Osteoblast (primary cell): ENCODE measurements around the gene VPS26B. TPM values are rescaled to one million over a fixed set of nuclear protein-coding genes. Genes with fewer than 3 reads are reported as not detected.
A peak's percentile ranks its signal among the peaks of the same experiment; 100 is the strongest.

ENCODE experiments used
- DNase-seq: peaks from one replicate; pipeline ENCODE4 v3.0.0; 2011; ENCODE audit warnings: low spot score, mixed read lengths; ENCODE audit not compliant: insufficient read length; ENCODE audit errors: missing footprints
- H2AFZ ChIP-seq: 2 replicates; pipeline ENCODE4 v1.6.0; 2011; ENCODE audit warnings: mild to moderate bottlenecking, low read length
- H3K27ac ChIP-seq: 2 replicates; pipeline ENCODE4 v1.5.1; 2011; ENCODE audit warnings: mild to moderate bottlenecking, low read depth, low read length, moderate library complexity
- H3K27me3 ChIP-seq: 2 replicates; pipeline ENCODE4 v1.6.0; 2012; ENCODE audit warnings: mild to moderate bottlenecking, control low read depth, inconsistent platforms, low read length, moderate library complexity; ENCODE audit not compliant: insufficient read depth
- H3K36me3 ChIP-seq: 2 replicates; pipeline ENCODE4 v1.5.1; 2011; ENCODE audit warnings: mild to moderate bottlenecking, low read length, control low read depth, moderate library complexity; ENCODE audit not compliant: insufficient read depth
- H3K4me1 ChIP-seq: 2 replicates; pipeline ENCODE4 v1.5.1; 2011; ENCODE audit warnings: mild to moderate bottlenecking, low read length, control low read depth, moderate library complexity; ENCODE audit not compliant: insufficient read depth
- H3K4me2 ChIP-seq: 2 replicates; pipeline ENCODE4 v1.6.0; 2011; ENCODE audit warnings: mild to moderate bottlenecking, low read length; ENCODE audit not compliant: insufficient read depth
- H3K4me3 ChIP-seq: fragments of 200-600 bp; sonication (generic); 3 replicates; pipeline ENCODE4 v1.5.1; 2012; ENCODE audit warnings: mild to moderate bottlenecking, low read length, inconsistent platforms; ENCODE audit not compliant: insufficient read depth
- H3K79me2 ChIP-seq: 2 replicates; pipeline ENCODE4 v1.6.0; 2012; ENCODE audit warnings: mild to moderate bottlenecking, low read length, control low read depth, inconsistent platforms; ENCODE audit not compliant: insufficient read depth
- H3K9me3 ChIP-seq: 2 replicates; pipeline ENCODE4 v1.5.1; 2011; ENCODE audit warnings: low read depth, low read length, control low read depth
- H4K20me1 ChIP-seq: 2 replicates; pipeline ENCODE4 v1.6.0; 2012; ENCODE audit warnings: mild to moderate bottlenecking, low read length, control low read depth; ENCODE audit not compliant: insufficient read depth
- total RNA-seq: library from RNA; depleted of rRNA; stranded (reverse); fragments of >200 nt; gene quantifications from 2 replicates; pipeline ENCODE4 v1.2.3, GENCODE V29; 2012
- TF ChIP-seq, protein P1 (sequence below): IDR thresholded peaks from 2 replicates; pipeline ENCODE4 v1.5.1; 2011; ENCODE audit warnings: mild to moderate bottlenecking, low read depth, low read length, moderate library complexity; ENCODE audit errors: extremely low read depth

The VPS26B gene
- total RNA-seq, 1 donor = 54.3 TPM

DNA sequence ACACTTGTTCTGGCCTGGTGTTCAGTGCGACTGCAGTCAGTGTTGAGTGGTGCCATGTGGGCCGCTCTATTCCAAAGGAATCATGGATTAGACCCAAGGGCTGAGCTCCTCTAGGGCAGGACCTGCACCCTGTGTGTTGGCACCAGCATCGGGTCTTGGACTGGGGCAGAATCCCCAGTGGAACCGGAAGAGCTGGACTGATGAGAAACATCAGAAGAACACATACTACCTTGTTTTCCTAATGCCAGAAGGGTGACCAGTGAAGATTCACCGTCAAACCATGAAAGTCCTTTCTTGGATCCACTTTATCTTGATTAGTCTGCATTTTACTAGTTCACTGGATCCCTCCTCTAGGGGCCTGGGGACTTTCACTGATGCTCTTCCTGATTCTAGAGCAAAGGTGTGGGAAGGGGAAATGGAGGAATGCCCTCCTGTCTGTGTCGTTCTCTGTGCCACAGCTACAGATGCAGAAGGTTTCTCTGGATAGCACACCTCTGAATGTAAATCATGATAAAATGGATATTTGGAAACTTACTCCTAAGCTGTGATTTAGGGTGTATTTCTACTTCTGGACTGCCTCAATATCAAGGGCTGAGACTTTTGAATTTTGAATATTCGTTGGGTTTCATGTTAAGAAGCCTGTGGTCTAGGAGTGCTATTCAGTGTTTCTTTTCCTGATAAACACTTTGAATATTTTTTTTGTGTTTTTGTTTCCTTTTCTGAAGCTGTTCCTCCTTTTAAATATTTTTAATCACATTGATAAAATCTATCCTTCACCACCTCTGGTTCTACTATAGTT is 40.7 kb downstream of the VPS26B start:
- Histone ChIP-seq H3K27me3 (peaks cover 3% of the 10 kb centered on the region), H3K4me2 (no peak overlapping the region), H2AFZ (no peak overlapping the region), H3K79me2 (no peaks in the 10 kb centered on the region), H3K27ac (no peak overlapping the region), H3K36me3 (peaks cover 15% of the 10 kb centered on the region), H4K20me1 (no peaks in the 10 kb centered on the region), H3K4me1 (peaks cover 11% of the 10 kb centered on the region), H3K9me3 (no peaks in the 10 kb centered on the region), H3K4me3 (no peak overlapping the region)
- TF ChIP-seq, protein P1, sequence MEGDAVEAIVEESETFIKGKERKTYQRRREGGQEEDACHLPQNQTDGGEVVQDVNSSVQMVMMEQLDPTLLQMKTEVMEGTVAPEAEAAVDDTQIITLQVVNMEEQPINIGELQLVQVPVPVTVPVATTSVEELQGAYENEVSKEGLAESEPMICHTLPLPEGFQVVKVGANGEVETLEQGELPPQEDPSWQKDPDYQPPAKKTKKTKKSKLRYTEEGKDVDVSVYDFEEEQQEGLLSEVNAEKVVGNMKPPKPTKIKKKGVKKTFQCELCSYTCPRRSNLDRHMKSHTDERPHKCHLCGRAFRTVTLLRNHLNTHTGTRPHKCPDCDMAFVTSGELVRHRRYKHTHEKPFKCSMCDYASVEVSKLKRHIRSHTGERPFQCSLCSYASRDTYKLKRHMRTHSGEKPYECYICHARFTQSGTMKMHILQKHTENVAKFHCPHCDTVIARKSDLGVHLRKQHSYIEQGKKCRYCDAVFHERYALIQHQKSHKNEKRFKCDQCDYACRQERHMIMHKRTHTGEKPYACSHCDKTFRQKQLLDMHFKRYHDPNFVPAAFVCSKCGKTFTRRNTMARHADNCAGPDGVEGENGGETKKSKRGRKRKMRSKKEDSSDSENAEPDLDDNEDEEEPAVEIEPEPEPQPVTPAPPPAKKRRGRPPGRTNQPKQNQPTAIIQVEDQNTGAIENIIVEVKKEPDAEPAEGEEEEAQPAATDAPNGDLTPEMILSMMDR = no peak
- no peak for DNase-seq

DNA sequence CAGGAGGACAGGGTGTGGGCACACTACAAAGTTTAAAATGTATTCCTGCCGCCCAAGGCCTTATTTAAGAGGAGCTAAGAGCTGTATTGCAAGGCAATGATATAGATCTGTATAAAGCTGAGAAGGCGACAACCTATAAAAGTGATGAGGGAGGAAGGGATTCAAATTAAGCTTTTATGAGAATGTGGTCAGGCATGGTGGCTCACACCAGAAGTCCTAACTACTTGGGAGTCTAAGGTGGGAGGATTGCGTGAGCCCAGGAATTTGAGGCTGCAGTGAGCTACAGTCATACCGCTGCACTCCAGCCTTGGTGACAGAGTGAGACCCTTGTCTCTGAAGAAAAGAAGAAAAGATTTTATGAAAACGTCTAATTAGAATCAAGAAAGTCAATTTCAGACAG is 42.0 kb downstream of the VPS26B start:
- H3K4me1 ChIP-seq = peaks cover 11% of the 10 kb centered on the region
- peak overlapping the region; percentile 2 for H3K4me3 ChIP-seq
- H3K27me3 ChIP-seq = peaks cover 3% of the 10 kb centered on the region
- no peaks in the 10 kb centered on the region for H3K79me2 ChIP-seq
- no peak overlapping the region for H2AFZ ChIP-seq
- H3K27ac ChIP-seq = peak overlapping the region; percentile 23
- TF ChIP-seq, protein P1 = no peak
- no peaks in the 10 kb centered on the region for H4K20me1 ChIP-seq
- H3K36me3 ChIP-seq = peaks cover 10% of the 10 kb centered on the region
- H3K4me2 ChIP-seq = peak overlapping the region; percentile 70
- no peak for DNase-seq
- H3K9me3 ChIP-seq = no peaks in the 10 kb centered on the region

DNA sequence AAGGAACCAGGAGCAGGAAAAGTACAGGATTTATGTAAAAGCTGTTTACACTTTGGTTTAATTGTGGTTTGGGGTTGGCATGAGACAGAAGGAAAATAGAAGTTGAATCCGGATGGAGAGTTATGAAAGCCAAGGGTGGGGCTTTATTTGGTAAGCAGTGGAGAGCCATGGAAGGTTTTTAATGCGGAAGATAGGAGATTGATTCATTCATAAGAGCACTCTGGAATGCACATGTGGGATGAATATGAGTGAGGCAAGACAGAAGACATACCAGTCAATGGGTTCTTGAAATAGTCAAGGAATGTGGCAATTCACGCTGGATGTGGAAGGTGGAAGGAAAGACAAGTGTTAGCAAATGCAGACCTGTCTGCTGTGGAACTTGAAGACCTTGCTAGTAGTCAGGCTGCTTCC is 42.4 kb downstream of the VPS26B start:
- peak overlapping the region; percentile 2 for H3K4me3 ChIP-seq
- H3K4me2 ChIP-seq = peak overlapping the region; percentile 70
- H3K9me3 ChIP-seq = no peaks in the 10 kb centered on the region
- H2AFZ ChIP-seq = no peak overlapping the region
- H3K27me3 ChIP-seq = peaks cover 3% of the 10 kb centered on the region
- no peaks in the 10 kb centered on the region for H3K79me2 ChIP-seq
- H3K27ac ChIP-seq = peak overlapping the region; percentile 23
- no peaks in the 10 kb centered on the region for H4K20me1 ChIP-seq
- peaks cover 11% of the 10 kb centered on the region for H3K4me1 ChIP-seq
- TF ChIP-seq, protein P1 = no peak
- peaks cover 7% of the 10 kb centered on the region for H3K36me3 ChIP-seq
- DNase-seq = peak; percentile 91

- Histone ChIP-seq H3K4me1 (peaks cover 11% of the 10 kb centered on the region), H3K9me3 (no peaks in the 10 kb centered on the region), H4K20me1 (no peaks in the 10 kb centered on the region), H3K27ac (no peak overlapping the region), H3K4me3 (no peak overlapping the region), H3K27me3 (peaks cover 6% of the 10 kb centered on the region), H3K36me3 (peaks cover 5% of the 10 kb centered on the region), H2AFZ (no peak overlapping the region), H3K79me2 (no peaks in the 10 kb centered on the region), H3K4me2 (no peak overlapping the region)
- TF ChIP-seq, protein P1 = no peak
- DNase-seq = no peak
These were observed 43.0 kb downstream of the VPS26B start for GRCh38 chr11:134267461-134267860.
